ENCODE measurements around the gene SEL1L3. TPM values are rescaled to one million over a fixed set of nuclear protein-coding genes. Genes with fewer than 3 reads are reported as not detected.

The SEL1L3 gene
- polyA plus RNA-seq, 1 of the 3 experiments (the other 2 are of a cell fraction) = 2.2 TPM

GRCh38 chr4:25890571-25891485, 28.0 kb upstream of the SEL1L3 start:
- Histone ChIP-seq H3K9ac (no peak overlapping the region), H3K4me1 (ENCODE audit: control insufficient read depth in 1 of 2, insufficient read depth in 2 of 2, low read depth in 1 of 2, low read length in 1 of 2) (no peaks in the 10 kb centered on the region), H3K79me2 (ENCODE audit: insufficient read depth) (no peaks in the 10 kb centered on the region), H3K4me3 (ENCODE audit: low read depth in 2 of 2, low read length in 1 of 2) (no peak overlapping the region), H3K36me3 (replicated peaks in 1 of 2; ENCODE audit: control insufficient read depth in 1 of 2, insufficient read depth in 2 of 2, low read length in 1 of 2) (no peaks in the 10 kb centered on the region), H3K27ac (ENCODE audit: low read depth in 2 of 2, low read length in 1 of 2) (no peak overlapping the region), H2AFZ (ENCODE audit: low read depth) (no peak overlapping the region), H3F3A (replicated peaks; ENCODE audit: insufficient read depth) (no peaks in the 10 kb centered on the region), H4K20me1 (ENCODE audit: insufficient read depth) (no peaks in the 10 kb centered on the region), H3K4me2 (no peak overlapping the region), H3K9me2 (no peaks in the 10 kb centered on the region), H3K9me3 (no peaks in the 10 kb centered on the region), H3K27me3 (ENCODE audit: insufficient read depth) (no peaks in the 10 kb centered on the region)
- TF ChIP-seq RXRA (IDR thresholded peaks at IDR 0.05; ENCODE audit: borderline replicate concordance, low read depth) = no peak
- no peak for TF ChIP-seq YY1 (IDR thresholded peaks at IDR 0.05; ENCODE audit: low read depth)
- no peak for TF ChIP-seq IRF3 (IDR thresholded peaks at IDR 0.05; ENCODE audit: low read depth, low read length)
- TF ChIP-seq GABPA (IDR thresholded peaks at IDR 0.05; ENCODE audit: low read depth) = no peak
- TF ChIP-seq RCOR1 (IDR thresholded peaks at IDR 0.05; ENCODE audit: low read length) = no peak
- TF ChIP-seq NRF1 (IDR thresholded peaks at IDR 0.05; ENCODE audit: low read depth, low read length) = no peak
- TF ChIP-seq MEF2A (IDR thresholded peaks at IDR 0.05; ENCODE audit: borderline replicate concordance, low read depth) = no peak
- TF ChIP-seq POLR2AphosphoS5 (IDR thresholded peaks at IDR 0.05; ENCODE audit: low read depth, low read length) = no peak
- no peak for TF ChIP-seq RAD21 (IDR thresholded peaks at IDR 0.05; ENCODE audit: low read length)
- TF ChIP-seq FOXJ3 (CRISPR knock-in tag; IDR thresholded peaks at IDR 0.05) = no peak
- TF ChIP-seq MAX (IDR thresholded peaks at IDR 0.05; ENCODE audit: low read depth) = no peak
- TF ChIP-seq EZH2phosphoT487 (IDR thresholded peaks at IDR 0.05; ENCODE audit: borderline replicate concordance, low read depth) = no peak
- TF ChIP-seq CTCF (IDR thresholded peaks at IDR 0.05) = no peak
- no peak for TF ChIP-seq USF2 (IDR thresholded peaks at IDR 0.05; ENCODE audit: borderline replicate concordance, low read depth, low read length)
- no peak for DNase-seq
- POLR2A ChIA-PET = no interaction called here
- CTCF ChIA-PET = interaction anchor here (0.8 to 1.6 kb wide), 2 partner anchors 10 to 97 kb away, joined by 3 read pairs; no protein-coding TSS in a partner anchor
- WGBS (ENCODE audit: low lambda C conversion rate) = 69% methylated on average over 10 of the region's 11 CpGs
